ENCODE results near the gene RIF1.
A peak's percentile ranks its signal among the peaks of the same experiment; 100 is the strongest.
"Not testable (repeated sequence)": the region's sequence is repeated elsewhere in the genome, so short reads cannot be mapped to it uniquely, and the experiment has no call there.

Gene RIF1

GRCh38 chr2:151417650-151418049 lies 7.9 kb downstream of the RIF1 start:
- DNase-seq (ENCODE audit: low spot score): no peak

GRCh38 chr2:151421681-151422080 lies 12.0 kb downstream of the RIF1 start:
- DNase-seq (ENCODE audit: low spot score): not testable (repeated sequence)

GRCh38 chr2:151422917-151423439 lies 13.3 kb downstream of the RIF1 start:
- DNase-seq (ENCODE audit: low spot score): no peak

GRCh38 chr2:151423760-151424159 lies 14.1 kb downstream of the RIF1 start:
- DNase-seq (ENCODE audit: low spot score): peak; percentile 46

GRCh38 chr2:151437630-151438029 lies 27.9 kb downstream of the RIF1 start:
- peak; percentile 11 for DNase-seq (ENCODE audit: low spot score)

GRCh38 chr2:151438506-151438905 lies 28.8 kb downstream of the RIF1 start:
- DNase-seq (ENCODE audit: low spot score): no peak

- no peak for DNase-seq (ENCODE audit: low spot score)
Measured at GRCh38 chr2:151439127-151439526, 29.4 kb downstream of the RIF1 start.

GRCh38 chr2:151459358-151459757 lies 49.7 kb downstream of the RIF1 start:
- no peak for DNase-seq (ENCODE audit: low spot score)

GRCh38 chr2:151465771-151466170 lies 56.1 kb downstream of the RIF1 start:
- DNase-seq (ENCODE audit: low spot score): no peak

- no peak for DNase-seq (ENCODE audit: low spot score)
Measured at GRCh38 chr2:151470556-151470955, 60.9 kb downstream of the RIF1 start.

- no peak for DNase-seq (ENCODE audit: low spot score)
Measured at GRCh38 chr2:151472966-151473365, 63.3 kb downstream of the RIF1 start.

- no peak for DNase-seq (ENCODE audit: low spot score)
Measured at GRCh38 chr2:151475071-151475470, 65.4 kb downstream of the RIF1 start.

- DNase-seq (ENCODE audit: low spot score): no peak
Measured at GRCh38 chr2:151476287-151476686, 66.6 kb downstream of the RIF1 start.

- no peak for DNase-seq (ENCODE audit: low spot score)
Measured at GRCh38 chr2:151478011-151478410, 68.3 kb downstream of the RIF1 start.

- no peak for DNase-seq (ENCODE audit: low spot score)
Measured at GRCh38 chr2:151481744-151482143, 72.0 kb downstream of the RIF1 start.

GRCh38 chr2:151482171-151482725 lies 72.5 kb downstream of the RIF1 start:
- no peak for DNase-seq (ENCODE audit: low spot score)

GRCh38 chr2:151483546-151483945 lies 73.8 kb downstream of the RIF1 start:
- no peak for DNase-seq (ENCODE audit: low spot score)

- DNase-seq (ENCODE audit: low spot score): no peak
Measured at GRCh38 chr2:151484100-151484499, 74.4 kb downstream of the RIF1 start.

- no peak for DNase-seq (ENCODE audit: low spot score)
Measured at GRCh38 chr2:151486053-151486452, 76.4 kb downstream of the RIF1 start.

GRCh38 chr2:151490276-151490675 lies 80.6 kb downstream of the RIF1 start:
- DNase-seq (ENCODE audit: low spot score): no peak

GRCh38 chr2:151491496-151491895 lies 81.8 kb downstream of the RIF1 start:
- DNase-seq (ENCODE audit: low spot score): no peak

GRCh38 chr2:151498178-151498577 lies 88.5 kb downstream of the RIF1 start:
- no peak for DNase-seq (ENCODE audit: low spot score)

- DNase-seq (ENCODE audit: low spot score): no peak
Measured at GRCh38 chr2:151506170-151506569, 96.5 kb downstream of the RIF1 start.

GRCh38 chr2:151508519-151508918 lies 98.8 kb downstream of the RIF1 start:
- DNase-seq (ENCODE audit: low spot score): no peak

Data from CD4-positive, alpha-beta T cell treated with Interleukin-6 at 100 ng/mL for 8 hours (primary cell).